HK-2 (cell line): ENCODE data around the gene C13orf46.

ENCODE experiments used
- DNase-seq: peaks from one replicate; pipeline ENCODE4 v3.0.0-alpha.2; 2018; ENCODE audit not compliant: unreplicated experiment

Gene C13orf46

GRCh38 chr13:113905942-113906341, 67.9 kb downstream of the C13orf46 start:
- DNase-seq, result no peak

DNA sequence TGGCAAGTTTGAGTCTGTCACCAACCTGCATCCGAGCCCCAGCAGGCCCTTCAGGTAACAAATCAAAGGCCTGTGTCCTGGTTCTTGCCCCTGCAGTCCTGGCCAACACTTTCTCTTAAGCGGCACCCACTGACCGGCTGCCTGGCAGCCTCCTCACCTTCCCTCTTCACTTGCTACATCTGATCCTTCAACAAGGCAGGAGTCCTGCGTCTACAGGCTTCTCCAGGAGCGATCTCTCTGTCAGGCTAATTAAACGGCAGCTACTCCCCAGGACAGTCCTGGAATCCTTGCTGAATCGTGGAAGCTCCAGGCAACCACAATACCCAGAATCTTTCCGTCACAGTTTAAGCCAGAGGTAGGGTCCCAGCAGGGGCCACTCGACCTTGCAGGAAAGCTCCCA, 68.9 kb downstream of the C13orf46 start:
- no peak for DNase-seq

GRCh38 chr13:113904411-113904810, 69.5 kb downstream of the C13orf46 start:
- no peak for DNase-seq

GRCh38 chr13:113903912-113904311, 70.0 kb downstream of the C13orf46 start:
- DNase-seq, result no peak
